COLO668 (cell line): ENCODE results near the gene ITPRIP.

Source experiments
- DNase-seq: peaks from one replicate; lab custom pipeline; 2025; ENCODE audit not compliant: unreplicated experiment; lab: John Stamatoyannopoulos, UW

Gene ITPRIP

GRCh38 chr10:104342941-104343411 lies 4.7 kb upstream of the ITPRIP start:
- no peak for DNase-seq

- no peak for DNase-seq
These were observed 2.4 kb upstream of the ITPRIP start for GRCh38 chr10:104340641-104341040.

GRCh38 chr10:104340111-104340526 lies 1.9 kb upstream of the ITPRIP start:
- DNase-seq: no peak

- no peak for DNase-seq
These were observed 1.3 kb upstream of the ITPRIP start for GRCh38 chr10:104339469-104340110.

- DNase-seq: no peak
These were observed 712 bp downstream of the ITPRIP start for GRCh38 chr10:104337521-104337984.

GRCh38 chr10:104336821-104337467 lies 1.3 kb downstream of the ITPRIP start:
- DNase-seq: no peak

- DNase-seq: peak; percentile 33
These were observed 3.2 kb downstream of the ITPRIP start for GRCh38 chr10:104334965-104335650.

- no peak for DNase-seq
These were observed 3.7 kb downstream of the ITPRIP start for GRCh38 chr10:104334561-104334960.

- no peak for DNase-seq
These were observed 4.4 kb downstream of the ITPRIP start for GRCh38 chr10:104333728-104334373.

GRCh38 chr10:104333032-104333727 lies 5.1 kb downstream of the ITPRIP start:
- no peak for DNase-seq

- no peak for DNase-seq
These were observed 5.8 kb downstream of the ITPRIP start for GRCh38 chr10:104332243-104333031.

- DNase-seq: peak; percentile 9
These were observed 6.9 kb downstream of the ITPRIP start for GRCh38 chr10:104331208-104331838.

- no peak for DNase-seq
These were observed 7.8 kb downstream of the ITPRIP start for GRCh38 chr10:104330168-104331110.

- no peak for DNase-seq
These were observed 8.5 kb downstream of the ITPRIP start for GRCh38 chr10:104329735-104330134.

- no peak for DNase-seq
These were observed 9.2 kb downstream of the ITPRIP start for GRCh38 chr10:104328896-104329710.

- no peak for DNase-seq
These were observed 9.7 kb downstream of the ITPRIP start for GRCh38 chr10:104328646-104328895.

- no peak for DNase-seq
These were observed 10.3 kb downstream of the ITPRIP start for GRCh38 chr10:104327745-104328645.
